Fibroblast of lung (primary cell): Measurements from ENCODE around the gene TREH. TPM values are rescaled to one million over a fixed set of nuclear protein-coding genes. Genes with fewer than 3 reads are reported as not detected.

ENCODE experiments used
- DNase-seq, 2 donors: peaks; one replicate each; pipeline versions ENCODE4 v3.0.0 to v3.0.0-alpha.2; 2010; ENCODE audit warnings: low read depth in 2 of 2
- H2AFZ ChIP-seq: 2 replicates; pipeline ENCODE4 v1.5.1; 2012; ENCODE audit warnings: low read length, control low read depth, inconsistent platforms
- H3K27ac ChIP-seq: 2 replicates; pipeline ENCODE4 v1.5.1; 2011; ENCODE audit warnings: low read length, control low read depth; ENCODE audit not compliant: insufficient read depth
- H3K27me3 ChIP-seq: 2 replicates; pipeline ENCODE4 v1.5.1; 2011; ENCODE audit warnings: mild to moderate bottlenecking, low read length; ENCODE audit not compliant: control insufficient read depth, insufficient read depth
- H3K36me3 ChIP-seq: 2 replicates; pipeline ENCODE4 v1.5.1; 2011; ENCODE audit warnings: low read length; ENCODE audit not compliant: control insufficient read depth, insufficient read depth
- H3K4me1 ChIP-seq: 2 replicates; pipeline ENCODE4 v1.5.1; 2011; ENCODE audit warnings: low read length; ENCODE audit not compliant: control insufficient read depth, insufficient read depth; ENCODE audit errors: extremely low read depth
- H3K4me2 ChIP-seq: 2 replicates; pipeline ENCODE4 v1.5.1; 2011; ENCODE audit warnings: low read length, control low read depth; ENCODE audit not compliant: insufficient read depth; ENCODE audit errors: extremely low read depth
- H3K4me3 ChIP-seq, 4 experiments: fragments of 200-600 bp in 1 of 4; sonication (generic) in 1 of 4; replicated peaks in 1 of 4; 2 replicates each; pipeline ENCODE4 v1.5.1; 2011 to 2016; ENCODE audit warnings: low read length in 4 of 4, low read depth in 3 of 4, mild to moderate bottlenecking in 3 of 4, control low read depth in 2 of 4, inconsistent platforms in 1 of 4, mixed read lengths in 1 of 4; ENCODE audit not compliant: insufficient read depth in 1 of 4; ENCODE audit errors: control extremely low read depth in 1 of 4
- H3K79me2 ChIP-seq: 2 replicates; pipeline ENCODE4 v1.5.1; 2012; ENCODE audit warnings: mild to moderate bottlenecking, low read length, inconsistent platforms; ENCODE audit not compliant: control insufficient read depth, insufficient read depth
- H3K9ac ChIP-seq: 2 replicates; pipeline ENCODE4 v1.5.1; 2011; ENCODE audit warnings: mild to moderate bottlenecking, low read length, control low read depth; ENCODE audit not compliant: insufficient read depth
- H3K9me3 ChIP-seq: 2 replicates; pipeline ENCODE4 v1.5.1; 2012; ENCODE audit warnings: low read depth, low read length; ENCODE audit not compliant: control insufficient read depth, insufficient read depth
- H4K20me1 ChIP-seq: 2 replicates; pipeline ENCODE4 v1.5.1; 2011; ENCODE audit warnings: low read length; ENCODE audit not compliant: control insufficient read depth, insufficient read depth; ENCODE audit errors: extremely low read depth
- CTCF ChIP-seq, 2 donors: IDR thresholded peaks in 1 of 2; conservative IDR thresholded peaks in 1 of 2; 1 replicate in 1 of 2; 2 replicates in 1 of 2; pipeline ENCODE4 v1.5.1; 2011 to 2012; ENCODE audit warnings: low read length in 2 of 2, control low read depth in 1 of 2, inconsistent platforms in 1 of 2, low read depth in 1 of 2, mild to moderate bottlenecking in 1 of 2
- EZH2 ChIP-seq: IDR thresholded peaks from 2 replicates; pipeline ENCODE4 v1.5.1; 2012; ENCODE audit warnings: low read length, control low read depth, mild to moderate bottlenecking; ENCODE audit errors: missing control alignments
- polyA plus RNA-seq, 2 donors: library from polyadenylated mRNA; depleted of rRNA in 1 of 2; stranded (reverse) in 1 of 2; unstranded in 1 of 2; fragments of >200 nt; gene quantifications; 2 replicates each; pipeline ENCODE4 v1.2.1, GENCODE V29; 2011 to 2012; ENCODE audit warnings: missing spikeins in 1 of 2
- total RNA-seq: library from RNA; depleted of rRNA; stranded (reverse); fragments of >200 nt; gene quantifications from 2 replicates; pipeline ENCODE4 v1.2.1, GENCODE V29; 2014

The TREH gene
- total and polyA plus RNA-seq, 2 donors (not counting 1 experiment from before 2014, with no cell fraction given) = not detected

GRCh38 chr11:118610773-118611432 is 68.5 kb downstream of the TREH start:
- TF ChIP-seq CTCF (conservative IDR thresholded peaks at IDR 0.05 in 1 of 2, IDR thresholded peaks at IDR 0.05 in 1 of 2; ENCODE audit: low read depth in 1 of 2, low read length in 2 of 2) (peak; percentile 61 to 75), EZH2 (no peak)
- peak overlapping the region; percentile 98 for H3K27ac ChIP-seq
- H3K36me3 ChIP-seq = peaks cover 18% of the 10 kb centered on the region
- H3K79me2 ChIP-seq = peaks cover 53% of the 10 kb centered on the region
- no peak overlapping the region for H2AFZ ChIP-seq
- H3K9ac ChIP-seq = peak overlapping the region; percentile 99
- peaks cover 34% of the 10 kb centered on the region for H3K4me1 ChIP-seq
- H3K4me2 ChIP-seq = peak overlapping the region; percentile 80
- H3K9me3 ChIP-seq = no peaks in the 10 kb centered on the region
- H4K20me1 ChIP-seq = no peaks in the 10 kb centered on the region
- DNase-seq = peak; percentile 54 to 65
- H3K27me3 ChIP-seq = no peaks in the 10 kb centered on the region
- H3K4me3 ChIP-seq = peak overlapping the region; percentile 23 to 84 (median 66)

- Histone ChIP-seq H3K79me2 (peaks cover 53% of the 10 kb centered on the region), H3K27ac (peak overlapping the region; percentile 98), H4K20me1 (no peaks in the 10 kb centered on the region), H3K36me3 (peaks cover 16% of the 10 kb centered on the region), H2AFZ (no peak overlapping the region), H3K9ac (peak overlapping the region; percentile 99), H3K4me1 (peaks cover 37% of the 10 kb centered on the region), H3K27me3 (no peaks in the 10 kb centered on the region), H3K4me3 (peak overlapping the region; percentile 45 to 84 (median 66)), H3K9me3 (no peaks in the 10 kb centered on the region), H3K4me2 (peak overlapping the region; percentile 80)
- TF ChIP-seq EZH2 (no peak), CTCF (conservative IDR thresholded peaks at IDR 0.05 in 1 of 2, IDR thresholded peaks at IDR 0.05 in 1 of 2; ENCODE audit: low read depth in 1 of 2, low read length in 2 of 2) (no peak)
- DNase-seq = no peak
These were observed 69.2 kb downstream of the TREH start for GRCh38 chr11:118610225-118610772.

DNA sequence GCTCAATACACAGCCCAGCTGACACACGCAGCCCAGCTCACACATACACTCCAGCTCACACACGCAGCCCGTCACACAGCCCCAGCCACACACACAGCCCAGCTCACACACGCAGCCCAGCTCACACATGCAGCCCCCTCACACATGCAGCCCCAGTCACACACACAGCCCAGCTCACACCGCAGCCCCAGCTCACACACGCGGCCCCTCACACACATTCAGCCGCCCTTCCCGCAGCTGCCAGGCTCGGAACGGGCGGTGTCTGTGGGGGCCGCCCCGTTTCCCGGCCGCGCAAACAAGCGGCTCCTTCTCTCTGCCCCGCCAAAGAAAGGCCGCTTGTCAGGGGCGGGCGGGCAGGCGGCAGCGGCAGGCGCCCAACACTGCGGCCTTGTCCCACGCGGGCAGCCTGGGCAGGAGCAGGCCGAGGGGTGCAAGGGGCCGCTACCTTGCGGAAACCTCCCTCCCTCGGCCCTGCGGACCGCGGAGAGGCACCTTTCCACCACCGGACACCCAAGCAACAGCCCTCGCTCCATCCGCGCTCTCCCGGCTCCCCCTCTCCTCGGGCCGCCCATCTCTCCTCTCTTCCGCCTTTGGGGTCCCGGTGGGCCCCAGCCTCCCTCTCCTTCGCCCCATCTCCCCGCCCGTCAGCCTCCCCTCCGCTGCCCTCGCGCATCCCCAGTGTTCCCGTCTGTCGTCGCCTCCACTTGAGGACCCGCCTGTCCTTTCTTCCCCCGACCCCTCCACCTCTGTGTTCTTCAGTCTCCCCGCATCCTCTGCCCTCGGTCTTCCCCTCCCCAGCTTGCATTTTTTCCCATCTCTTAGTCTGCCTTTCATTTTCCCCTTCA is 69.8 kb downstream of the TREH start:
- H3K27ac ChIP-seq = peak overlapping the region; percentile 98
- H3K4me3 ChIP-seq = peak overlapping the region; percentile 45 to 84 (median 66)
- H3K9ac ChIP-seq = peak overlapping the region; percentile 99
- no peak for TF ChIP-seq CTCF (conservative IDR thresholded peaks at IDR 0.05 in 1 of 2, IDR thresholded peaks at IDR 0.05 in 1 of 2; ENCODE audit: low read depth in 1 of 2, low read length in 2 of 2)
- no peak for TF ChIP-seq EZH2
- H3K36me3 ChIP-seq = peaks cover 12% of the 10 kb centered on the region
- peak overlapping the region; percentile 80 for H3K4me2 ChIP-seq
- no peak overlapping the region for H2AFZ ChIP-seq
- H3K27me3 ChIP-seq = no peaks in the 10 kb centered on the region
- DNase-seq = peak; percentile 50 to 52
- peaks cover 44% of the 10 kb centered on the region for H3K4me1 ChIP-seq
- no peaks in the 10 kb centered on the region for H3K9me3 ChIP-seq
- no peaks in the 10 kb centered on the region for H4K20me1 ChIP-seq
- H3K79me2 ChIP-seq = peaks cover 52% of the 10 kb centered on the region
